GM23338 (cell line): Measurements from ENCODE around the gene HERPUD2. TPM values are rescaled to one million over a fixed set of nuclear protein-coding genes. Genes with fewer than 3 reads are reported as not detected.

Source experiments
- ATAC-seq: fragments of 200-7000 bp; cut with Tn5 transposase; 3 replicates; pipeline ENCODE4 v1.9.1; 2020
- DNase-seq: peaks from one replicate; pipeline ENCODE4 v3.0.0-alpha.2; 2015; ENCODE audit warnings: low spot score
- H2AFZ ChIP-seq: fragments of 200-600 bp; sonication (generic); 2 replicates; pipeline ENCODE4 v1.8.0; 2016; ENCODE audit warnings: antibody characterized with exemption, mild to moderate bottlenecking, moderate library complexity
- H3F3A ChIP-seq: fragments of 200-600 bp; sonication (generic); replicated peaks from 2 replicates; pipeline ENCODE4 v1.8.0; 2017; ENCODE audit warnings: antibody characterized with exemption, mixed run types, low read depth
- H3K27ac ChIP-seq: fragments of 200-600 bp; sonication (generic); 2 replicates; pipeline ENCODE4 v1.6.1; 2016; ENCODE audit warnings: low read depth
- H3K27me3 ChIP-seq: fragments of 200-600 bp; sonication (generic); 2 replicates; pipeline ENCODE4 v1.8.0; 2016; ENCODE audit warnings: mild to moderate bottlenecking, mixed run types, moderate library complexity; ENCODE audit not compliant: insufficient read depth
- H3K36me3 ChIP-seq: fragments of 200-600 bp; sonication (generic); 2 replicates; pipeline ENCODE4 v1.8.0; 2016; ENCODE audit warnings: mild to moderate bottlenecking; ENCODE audit not compliant: insufficient read depth
- H3K4me1 ChIP-seq: fragments of 200-600 bp; sonication (generic); 2 replicates; pipeline ENCODE4 v1.8.0; 2016; ENCODE audit warnings: mild to moderate bottlenecking, moderate library complexity; ENCODE audit not compliant: insufficient read depth
- H3K4me2 ChIP-seq: fragments of 200-600 bp; sonication (generic); 2 replicates; pipeline ENCODE4 v1.7.1; 2017; ENCODE audit warnings: mixed run types
- H3K4me3 ChIP-seq: fragments of 200-600 bp; sonication (generic); 2 replicates; pipeline ENCODE4 v1.6.1; 2016; ENCODE audit warnings: mixed run types
- H3K79me2 ChIP-seq: fragments of 200-600 bp; sonication (generic); replicated peaks from 2 replicates; pipeline ENCODE4 v1.8.0; 2017; ENCODE audit warnings: mild to moderate bottlenecking; ENCODE audit not compliant: insufficient read depth
- H3K9me2 ChIP-seq: fragments of 200-600 bp; sonication (generic); 2 replicates; pipeline ENCODE4 v1.8.0; 2017; ENCODE audit not compliant: insufficient read depth
- H4K20me1 ChIP-seq: fragments of 200-600 bp; sonication (generic); replicated peaks from 2 replicates; pipeline ENCODE4 v1.8.0; 2017; ENCODE audit warnings: mild to moderate bottlenecking; ENCODE audit not compliant: insufficient read depth
- H3K27ac Mint-ChIP-seq: 2 replicates; pipeline ENCODE4 v1.8.0; 2020; ENCODE audit warnings: inconsistent platforms, mild to moderate bottlenecking, moderate library complexity, mixed read lengths
- H3K27me3 Mint-ChIP-seq: 3 replicates; pipeline ENCODE4 v1.8.0; 2022; ENCODE audit warnings: low read depth, mild to moderate bottlenecking, moderate library complexity, mixed read lengths, inconsistent platforms; ENCODE audit not compliant: insufficient read depth, poor library complexity
- H3K36me3 Mint-ChIP-seq: 3 replicates; pipeline ENCODE4 v1.8.0; 2021; ENCODE audit warnings: low read depth, mild to moderate bottlenecking, inconsistent platforms, moderate library complexity, mixed read lengths
- H3K4me1 Mint-ChIP-seq: 3 replicates; pipeline ENCODE4 v1.8.0; 2020; ENCODE audit warnings: mild to moderate bottlenecking, inconsistent platforms, mixed read lengths
- H3K4me3 Mint-ChIP-seq: 3 replicates; pipeline ENCODE4 v1.8.0; 2021; ENCODE audit warnings: moderate library complexity, mild to moderate bottlenecking, inconsistent platforms, mixed read lengths
- H3K9me3 Mint-ChIP-seq: 3 replicates; pipeline ENCODE4 v1.8.0; 2020; ENCODE audit warnings: moderate library complexity, mild to moderate bottlenecking, inconsistent platforms, mixed read lengths
- EZH2phosphoT487 ChIP-seq: fragments of 200-600 bp; sonication (generic); IDR thresholded peaks from one replicate; pipeline ENCODE4 v1.8.1; 2018; ENCODE audit warnings: antibody characterized with exemption; ENCODE audit not compliant: unreplicated experiment
- JUNB ChIP-seq: IDR thresholded peaks from one replicate; pipeline ENCODE4 v1.6.1; 2016; ENCODE audit warnings: antibody characterized with exemption; ENCODE audit not compliant: unreplicated experiment
- NANOG ChIP-seq: IDR thresholded peaks from 2 replicates; pipeline ENCODE4 v1.6.1; 2016; ENCODE audit warnings: antibody characterized with exemption, borderline replicate concordance
- POLR2AphosphoS5 ChIP-seq: IDR thresholded peaks from 2 replicates; pipeline ENCODE4 v1.6.1; 2016; ENCODE audit warnings: antibody characterized with exemption, low read depth
- STAT1 ChIP-seq: IDR thresholded peaks from one replicate; pipeline ENCODE4 v1.6.1; 2016; ENCODE audit warnings: antibody characterized with exemption; ENCODE audit not compliant: unreplicated experiment
- ZNF114 ChIP-seq: fragments of 250-450 bp; sonication (Bioruptor Pico); IDR thresholded peaks from 2 replicates; pipeline ENCODE4 v1.5.0; 2020; ENCODE audit warnings: mild to moderate bottlenecking, moderate library complexity
- ZNF331 ChIP-seq: fragments of 250-450 bp; sonication (Bioruptor Pico); IDR thresholded peaks from 2 replicates; pipeline ENCODE4 v1.5.0; 2020; ENCODE audit warnings: low read depth, mild to moderate bottlenecking, moderate library complexity
- polyA plus RNA-seq: library from polyadenylated mRNA; unstranded; fragments of >200 nt; fragmentation: Nextera tagmentation; extraction: Ambion mirVana; gene quantifications from 2 replicates; pipeline ENCODE4 v1.2.1, GENCODE V29; 2016
- total RNA-seq: library from RNA; depleted of rRNA; stranded (reverse); fragments of >200 nt; shearing (Covaris generic); gene quantifications from 2 replicates; pipeline ENCODE4 v1.2.3, GENCODE V29; 2014
- TF ChIP-seq, protein P1 (sequence below): IDR thresholded peaks from 2 replicates; pipeline ENCODE4 v1.6.1; 2016; ENCODE audit warnings: antibody characterized with exemption
- TF ChIP-seq, protein P2 (sequence below), 2 experiments: fragments of 200-600 bp in 1 of 2; sonication (generic) in 1 of 2; conservative IDR thresholded peaks; 2 replicates each; pipeline versions ENCODE4 v1.5.1 to v1.6.1; 2016 to 2017; ENCODE audit warnings: antibody characterized with exemption in 2 of 2, low read depth in 2 of 2, mild to moderate bottlenecking in 2 of 2, moderate library complexity in 1 of 2
- TF ChIP-seq, protein P3 (sequence below): fragments of 250-450 bp; sonication (Bioruptor Pico); IDR thresholded peaks from 2 replicates; pipeline ENCODE4 v1.5.0; 2020; ENCODE audit warnings: mild to moderate bottlenecking, moderate library complexity

HERPUD2 gene
- total and polyA plus RNA-seq, 2 experiments from 2014 or later = 8.0 to 12.0 TPM

DNA sequence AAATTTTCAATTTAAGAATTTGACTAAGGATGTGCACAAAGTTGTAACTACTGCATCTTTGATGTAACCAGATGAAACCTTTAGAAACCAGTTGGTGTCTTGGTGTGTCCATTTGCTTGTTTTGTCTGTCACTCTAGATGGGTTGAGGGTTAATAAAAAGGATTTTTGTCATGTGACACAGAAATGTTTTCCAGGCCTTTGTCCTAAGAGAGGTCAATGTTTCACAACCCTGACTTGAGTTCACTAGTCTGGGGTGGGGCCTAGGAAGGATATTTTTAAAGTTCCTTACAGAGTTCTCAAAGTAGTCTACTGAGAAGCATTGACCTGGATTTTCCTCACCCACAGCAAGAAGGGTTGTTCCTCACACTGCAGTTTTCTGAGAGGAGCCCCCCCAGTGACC, 90.3 kb downstream of the HERPUD2 start:
- Histone ChIP-seq H3F3A (no peaks in the 10 kb centered on the region), H3K4me2 (no peak overlapping the region), H3K79me2 (no peaks in the 10 kb centered on the region), H4K20me1 (no peaks in the 10 kb centered on the region), H3K27me3 (no peaks in the 10 kb centered on the region), H3K27ac (no peak overlapping the region), H3K4me1 (no peaks in the 10 kb centered on the region), H3K4me3 (no peak overlapping the region), H3K36me3 (no peaks in the 10 kb centered on the region), H2AFZ (no peak overlapping the region), H3K9me2 (peaks cover 4% of the 10 kb centered on the region; the same call in 1 of the 2 replicates)
- no peak for DNase-seq
- Mint-ChIP-seq H3K9me3 (peaks cover 4% of the 10 kb centered on the region; the same call in 2 of the 3 replicates), H3K27me3 (peaks cover 2% of the 10 kb centered on the region), H3K4me1 (no peaks in the 10 kb centered on the region), H3K4me3 (no peak overlapping the region), H3K27ac (no peak overlapping the region), H3K36me3 (no peaks in the 10 kb centered on the region)
- TF ChIP-seq POLR2AphosphoS5 (no peak), ZNF114 (CRISPR knock-in tag) (no peak), ZNF331 (CRISPR knock-in tag) (no peak), NANOG (no peak), STAT1 (no peak), EZH2phosphoT487 (no peak), JUNB (no peak)
- TF ChIP-seq, protein P1, sequence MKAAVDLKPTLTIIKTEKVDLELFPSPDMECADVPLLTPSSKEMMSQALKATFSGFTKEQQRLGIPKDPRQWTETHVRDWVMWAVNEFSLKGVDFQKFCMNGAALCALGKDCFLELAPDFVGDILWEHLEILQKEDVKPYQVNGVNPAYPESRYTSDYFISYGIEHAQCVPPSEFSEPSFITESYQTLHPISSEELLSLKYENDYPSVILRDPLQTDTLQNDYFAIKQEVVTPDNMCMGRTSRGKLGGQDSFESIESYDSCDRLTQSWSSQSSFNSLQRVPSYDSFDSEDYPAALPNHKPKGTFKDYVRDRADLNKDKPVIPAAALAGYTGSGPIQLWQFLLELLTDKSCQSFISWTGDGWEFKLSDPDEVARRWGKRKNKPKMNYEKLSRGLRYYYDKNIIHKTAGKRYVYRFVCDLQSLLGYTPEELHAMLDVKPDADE = no peak
- TF ChIP-seq, protein P2, sequence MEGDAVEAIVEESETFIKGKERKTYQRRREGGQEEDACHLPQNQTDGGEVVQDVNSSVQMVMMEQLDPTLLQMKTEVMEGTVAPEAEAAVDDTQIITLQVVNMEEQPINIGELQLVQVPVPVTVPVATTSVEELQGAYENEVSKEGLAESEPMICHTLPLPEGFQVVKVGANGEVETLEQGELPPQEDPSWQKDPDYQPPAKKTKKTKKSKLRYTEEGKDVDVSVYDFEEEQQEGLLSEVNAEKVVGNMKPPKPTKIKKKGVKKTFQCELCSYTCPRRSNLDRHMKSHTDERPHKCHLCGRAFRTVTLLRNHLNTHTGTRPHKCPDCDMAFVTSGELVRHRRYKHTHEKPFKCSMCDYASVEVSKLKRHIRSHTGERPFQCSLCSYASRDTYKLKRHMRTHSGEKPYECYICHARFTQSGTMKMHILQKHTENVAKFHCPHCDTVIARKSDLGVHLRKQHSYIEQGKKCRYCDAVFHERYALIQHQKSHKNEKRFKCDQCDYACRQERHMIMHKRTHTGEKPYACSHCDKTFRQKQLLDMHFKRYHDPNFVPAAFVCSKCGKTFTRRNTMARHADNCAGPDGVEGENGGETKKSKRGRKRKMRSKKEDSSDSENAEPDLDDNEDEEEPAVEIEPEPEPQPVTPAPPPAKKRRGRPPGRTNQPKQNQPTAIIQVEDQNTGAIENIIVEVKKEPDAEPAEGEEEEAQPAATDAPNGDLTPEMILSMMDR (conservative IDR thresholded peaks at IDR 0.05; ENCODE audit: low read depth in 2 of 2) = no peak
- TF ChIP-seq, protein P3, sequence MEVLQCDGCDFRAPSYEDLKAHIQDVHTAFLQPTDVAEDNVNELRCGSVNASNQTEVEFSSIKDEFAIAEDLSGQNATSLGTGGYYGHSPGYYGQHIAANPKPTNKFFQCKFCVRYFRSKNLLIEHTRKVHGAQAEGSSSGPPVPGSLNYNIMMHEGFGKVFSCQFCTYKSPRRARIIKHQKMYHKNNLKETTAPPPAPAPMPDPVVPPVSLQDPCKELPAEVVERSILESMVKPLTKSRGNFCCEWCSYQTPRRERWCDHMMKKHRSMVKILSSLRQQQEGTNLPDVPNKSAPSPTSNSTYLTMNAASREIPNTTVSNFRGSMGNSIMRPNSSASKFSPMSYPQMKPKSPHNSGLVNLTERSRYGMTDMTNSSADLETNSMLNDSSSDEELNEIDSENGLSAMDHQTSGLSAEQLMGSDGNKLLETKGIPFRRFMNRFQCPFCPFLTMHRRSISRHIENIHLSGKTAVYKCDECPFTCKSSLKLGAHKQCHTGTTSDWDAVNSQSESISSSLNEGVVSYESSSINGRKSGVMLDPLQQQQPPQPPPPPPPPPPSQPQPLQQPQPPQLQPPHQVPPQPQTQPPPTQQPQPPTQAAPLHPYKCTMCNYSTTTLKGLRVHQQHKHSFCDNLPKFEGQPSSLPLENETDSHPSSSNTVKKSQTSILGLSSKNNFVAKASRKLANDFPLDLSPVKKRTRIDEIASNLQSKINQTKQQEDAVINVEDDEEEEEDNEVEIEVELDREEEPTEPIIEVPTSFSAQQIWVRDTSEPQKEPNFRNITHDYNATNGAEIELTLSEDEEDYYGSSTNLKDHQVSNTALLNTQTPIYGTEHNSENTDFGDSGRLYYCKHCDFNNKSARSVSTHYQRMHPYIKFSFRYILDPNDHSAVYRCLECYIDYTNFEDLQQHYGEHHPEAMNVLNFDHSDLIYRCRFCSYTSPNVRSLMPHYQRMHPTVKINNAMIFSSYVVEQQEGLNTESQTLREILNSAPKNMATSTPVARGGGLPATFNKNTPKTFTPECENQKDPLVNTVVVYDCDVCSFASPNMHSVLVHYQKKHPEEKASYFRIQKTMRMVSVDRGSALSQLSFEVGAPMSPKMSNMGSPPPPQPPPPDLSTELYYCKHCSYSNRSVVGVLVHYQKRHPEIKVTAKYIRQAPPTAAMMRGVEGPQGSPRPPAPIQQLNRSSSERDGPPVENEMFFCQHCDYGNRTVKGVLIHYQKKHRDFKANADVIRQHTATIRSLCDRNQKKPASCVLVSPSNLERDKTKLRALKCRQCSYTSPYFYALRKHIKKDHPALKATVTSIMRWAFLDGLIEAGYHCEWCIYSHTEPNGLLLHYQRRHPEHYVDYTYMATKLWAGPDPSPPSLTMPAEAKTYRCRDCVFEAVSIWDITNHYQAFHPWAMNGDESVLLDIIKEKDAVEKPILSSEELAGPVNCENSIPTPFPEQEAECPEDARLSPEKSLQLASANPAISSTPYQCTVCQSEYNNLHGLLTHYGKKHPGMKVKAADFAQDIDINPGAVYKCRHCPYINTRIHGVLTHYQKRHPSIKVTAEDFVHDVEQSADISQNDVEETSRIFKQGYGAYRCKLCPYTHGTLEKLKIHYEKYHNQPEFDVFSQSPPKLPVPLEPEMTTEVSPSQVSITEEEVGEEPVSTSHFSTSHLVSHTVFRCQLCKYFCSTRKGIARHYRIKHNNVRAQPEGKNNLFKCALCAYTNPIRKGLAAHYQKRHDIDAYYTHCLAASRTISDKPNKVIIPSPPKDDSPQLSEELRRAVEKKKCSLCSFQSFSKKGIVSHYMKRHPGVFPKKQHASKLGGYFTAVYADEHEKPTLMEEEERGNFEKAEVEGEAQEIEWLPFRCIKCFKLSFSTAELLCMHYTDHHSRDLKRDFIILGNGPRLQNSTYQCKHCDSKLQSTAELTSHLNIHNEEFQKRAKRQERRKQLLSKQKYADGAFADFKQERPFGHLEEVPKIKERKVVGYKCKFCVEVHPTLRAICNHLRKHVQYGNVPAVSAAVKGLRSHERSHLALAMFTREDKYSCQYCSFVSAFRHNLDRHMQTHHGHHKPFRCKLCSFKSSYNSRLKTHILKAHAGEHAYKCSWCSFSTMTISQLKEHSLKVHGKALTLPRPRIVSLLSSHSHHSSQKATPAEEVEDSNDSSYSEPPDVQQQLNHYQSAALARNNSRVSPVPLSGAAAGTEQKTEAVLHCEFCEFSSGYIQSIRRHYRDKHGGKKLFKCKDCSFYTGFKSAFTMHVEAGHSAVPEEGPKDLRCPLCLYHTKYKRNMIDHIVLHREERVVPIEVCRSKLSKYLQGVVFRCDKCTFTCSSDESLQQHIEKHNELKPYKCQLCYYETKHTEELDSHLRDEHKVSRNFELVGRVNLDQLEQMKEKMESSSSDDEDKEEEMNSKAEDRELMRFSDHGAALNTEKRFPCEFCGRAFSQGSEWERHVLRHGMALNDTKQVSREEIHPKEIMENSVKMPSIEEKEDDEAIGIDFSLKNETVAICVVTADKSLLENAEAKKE (CRISPR knock-in tag) = no peak
- no peak for ATAC-seq
